NT2/D1 (cell line): ENCODE results near the gene MPG.
"Not testable (repeated sequence)": the region's sequence is repeated elsewhere in the genome, so short reads cannot be mapped to it uniquely, and the experiment has no call there.

ENCODE experiments used
- DNase-seq: peaks from one replicate; pipeline ENCODE4 v3.0.0-alpha.2; 2011; ENCODE audit warnings: low read depth, low spot score
- H3K27me3 ChIP-seq: 2 replicates; pipeline ENCODE4 v1.6.0; 2011; ENCODE audit warnings: mild to moderate bottlenecking; ENCODE audit not compliant: insufficient read length, insufficient read depth
- H3K36me3 ChIP-seq: 2 replicates; pipeline ENCODE4 v1.6.1; 2011; ENCODE audit warnings: mild to moderate bottlenecking, low read length, mixed read lengths; ENCODE audit not compliant: insufficient read depth, insufficient read length
- H3K4me1 ChIP-seq: 2 replicates; pipeline ENCODE4 v1.5.1; 2011; ENCODE audit not compliant: insufficient read depth, insufficient read length
- H3K4me3 ChIP-seq: 2 replicates; pipeline ENCODE4 v1.5.1; 2011; ENCODE audit warnings: low read depth; ENCODE audit not compliant: insufficient read length
- H3K9ac ChIP-seq: 2 replicates; pipeline ENCODE4 v1.6.0; 2011; ENCODE audit warnings: low read depth; ENCODE audit not compliant: insufficient read length
- H3K9me3 ChIP-seq: 2 replicates; pipeline ENCODE4 v1.5.1; 2011; ENCODE audit warnings: mild to moderate bottlenecking, low read length; ENCODE audit not compliant: insufficient read depth
- SUZ12 ChIP-seq: IDR thresholded peaks from 2 replicates; pipeline ENCODE4 v1.6.1; 2011; ENCODE audit not compliant: insufficient read length, insufficient read depth; ENCODE audit errors: extremely low read depth
- YY1 ChIP-seq: IDR thresholded peaks from 2 replicates; pipeline ENCODE4 v1.6.1; 2011; ENCODE audit not compliant: insufficient read length, insufficient read depth
- ZNF274 ChIP-seq: IDR thresholded peaks from 2 replicates; pipeline ENCODE4 v1.6.1; 2011; ENCODE audit warnings: mild to moderate bottlenecking, low read depth, low read length

The MPG gene

DNA sequence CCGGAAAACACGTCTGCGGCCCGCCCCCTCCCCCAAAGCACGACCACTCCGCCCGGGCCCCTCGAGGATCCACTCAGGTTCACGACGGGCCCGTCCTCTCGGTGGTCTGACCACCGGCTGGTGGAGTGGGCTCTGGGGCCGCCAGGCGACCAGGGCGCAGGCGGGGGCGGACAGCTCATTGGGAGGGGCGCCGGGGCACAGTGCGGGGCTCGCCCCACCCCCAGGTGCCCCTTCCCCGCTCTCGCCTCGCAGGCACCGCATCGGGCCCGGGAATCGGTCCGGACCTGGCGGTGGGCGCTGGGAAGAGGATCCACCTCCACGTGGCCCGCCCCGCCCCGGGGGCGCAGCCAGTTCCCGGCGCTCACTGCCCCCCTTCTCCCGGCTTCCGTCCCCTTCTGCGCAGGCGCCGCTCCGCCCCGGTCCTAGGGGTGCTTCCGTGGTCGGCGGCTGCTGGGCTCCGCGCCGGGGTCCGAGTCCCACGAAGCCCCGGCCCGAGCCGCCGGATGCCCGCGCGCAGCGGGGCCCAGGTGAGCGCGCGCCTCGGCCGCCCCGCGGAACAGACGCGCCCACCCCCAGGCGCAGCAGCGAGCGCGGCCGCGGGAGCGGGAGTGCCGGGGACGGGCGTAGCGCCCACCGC, at the start of gene MPG:
Gene MPG, plus strand, starts transcription at position 419 of the 637 bp plus-strand sequence. Its CDS starts 85 bp downstream, at position 504.
- H3K9me3 ChIP-seq: no peaks in the 10 kb centered on the region

DNA sequence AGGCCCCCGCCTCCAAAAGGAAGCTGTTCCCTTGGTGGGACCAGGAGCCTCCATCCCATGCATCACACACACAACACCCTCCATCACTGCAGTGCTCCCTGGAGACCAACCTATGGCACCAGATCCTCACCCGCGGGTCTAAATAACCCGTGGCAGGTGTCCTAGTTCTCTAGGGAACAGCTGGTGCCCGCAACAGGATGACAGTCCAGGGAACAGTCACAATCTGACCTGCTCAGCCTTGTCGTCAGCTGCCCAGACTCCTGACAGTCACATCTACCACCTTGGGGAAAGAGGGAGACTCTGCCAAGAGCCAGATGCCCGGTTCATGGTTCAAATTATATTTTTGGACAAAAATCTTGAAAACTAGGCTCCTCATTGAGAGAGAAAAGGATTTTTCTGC, 47.4 kb upstream of the MPG start:
- not testable (repeated sequence) for DNase-seq, H3K9ac ChIP-seq, H3K4me1 ChIP-seq, H3K4me3 ChIP-seq, H3K27me3 ChIP-seq, H3K9me3 ChIP-seq
- H3K36me3 ChIP-seq: peaks cover 21% of the 10 kb centered on the region

More for the DNA sequence above, at the start of gene MPG:
- H3K36me3 ChIP-seq: peaks cover 32% of the 10 kb centered on the region
- H3K4me1 ChIP-seq: peaks cover 55% of the 10 kb centered on the region
- H3K27me3 ChIP-seq: peaks cover 4% of the 10 kb centered on the region
- peak within 1 kb of the TSS; percentile 85 for H3K4me3 ChIP-seq
- DNase-seq: no peak
- peak within 1 kb of the TSS; percentile 97 for H3K9ac ChIP-seq
- no peak for TF ChIP-seq YY1

GRCh38 chr16:33154-33876, 44.7 kb upstream of the MPG start:
- not testable (repeated sequence) for H3K4me1 ChIP-seq, DNase-seq, H3K27me3 ChIP-seq, H3K9ac ChIP-seq, H3K4me3 ChIP-seq, H3K9me3 ChIP-seq
- H3K36me3 ChIP-seq: peaks cover 40% of the 10 kb centered on the region

DNA sequence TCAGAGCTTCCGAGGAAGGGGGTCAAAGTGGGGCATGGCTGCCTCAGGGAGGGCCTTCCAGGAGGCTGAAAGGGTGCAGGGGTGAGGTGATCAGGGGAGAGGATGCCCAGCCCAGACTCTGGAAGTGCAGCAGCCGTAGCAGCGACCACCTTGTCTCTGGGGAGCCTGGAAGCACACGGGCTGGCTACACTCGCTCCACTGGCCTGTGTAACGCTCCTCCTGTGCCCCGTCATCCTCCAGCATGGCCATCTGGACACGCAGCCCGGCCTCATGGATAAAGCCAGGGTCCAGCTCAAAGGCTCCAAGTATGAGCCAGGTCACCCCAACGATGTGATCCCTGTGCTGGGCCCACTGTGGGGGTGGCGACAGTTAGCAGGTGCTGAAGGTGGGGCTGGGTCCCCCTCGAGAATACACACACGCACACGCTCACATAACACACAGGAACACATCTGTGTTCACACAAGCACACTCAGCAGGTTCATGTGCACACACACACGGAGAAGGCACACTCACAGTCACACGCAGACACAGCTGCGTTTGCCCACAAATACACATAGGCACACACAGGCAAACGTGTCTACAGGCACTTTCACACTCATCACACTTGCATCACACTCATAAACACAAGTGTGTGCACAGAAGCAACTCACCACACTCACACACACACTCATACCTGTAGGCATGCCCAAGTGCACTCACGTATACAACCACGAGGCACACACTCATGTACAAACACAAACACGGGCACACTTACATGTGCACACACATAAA, 44.0 kb upstream of the MPG start:
- H3K9ac ChIP-seq: no peak overlapping the region

GRCh38 chr16:34648-34987, 43.4 kb upstream of the MPG start:
- Histone ChIP-seq H3K9me3 (no peaks in the 10 kb centered on the region), H3K4me1 (peaks cover 11% of the 10 kb centered on the region), H3K27me3 (no peaks in the 10 kb centered on the region), H3K4me3 (no peak overlapping the region), H3K36me3 (peaks cover 53% of the 10 kb centered on the region), H3K9ac (no peak overlapping the region)
- no peak for DNase-seq
- TF ChIP-seq ZNF274 (no peak), YY1 (no peak), SUZ12 (no peak)

More for the DNA sequence above, 44.0 kb upstream of the MPG start:
- H3K4me1 ChIP-seq: peaks cover 8% of the 10 kb centered on the region
- no peaks in the 10 kb centered on the region for H3K27me3 ChIP-seq
- H3K36me3 ChIP-seq: peaks cover 47% of the 10 kb centered on the region
- TF ChIP-seq ZNF274 (no peak), SUZ12 (no peak), YY1 (no peak)
- no peaks in the 10 kb centered on the region for H3K9me3 ChIP-seq
- H3K4me3 ChIP-seq: no peak overlapping the region
- DNase-seq: no peak

DNA sequence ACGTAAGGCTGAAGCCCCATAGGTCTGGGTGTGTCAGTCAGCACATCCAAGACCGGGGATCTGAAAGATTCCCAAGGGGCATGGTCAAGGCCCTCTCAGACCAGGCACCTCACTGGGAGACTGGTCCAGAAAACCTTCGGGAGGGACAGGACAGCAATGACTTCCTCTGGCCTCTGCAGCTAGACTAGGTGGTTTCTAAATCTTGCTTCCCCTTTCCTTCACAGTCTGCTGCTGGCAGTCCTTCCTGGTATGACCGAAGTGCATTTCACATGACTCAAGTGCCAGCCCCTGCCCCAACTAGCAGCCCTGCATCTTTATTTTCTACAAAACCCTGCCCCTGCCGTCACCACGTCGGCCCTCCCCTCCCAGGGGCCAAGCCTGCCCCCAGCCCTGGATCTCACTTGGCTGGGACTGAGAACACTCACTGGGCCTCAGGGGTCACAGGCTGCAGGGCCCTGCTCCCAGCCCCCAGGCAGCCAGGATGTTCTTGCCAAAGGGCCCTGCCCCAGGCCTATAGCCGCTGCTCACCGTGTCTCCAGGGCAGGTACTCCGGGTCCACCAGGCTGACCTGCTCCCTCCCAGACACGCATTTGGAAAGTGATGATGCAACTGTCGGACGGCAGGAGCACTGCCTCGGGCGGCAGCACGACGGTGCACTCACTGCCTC, 42.9 kb upstream of the MPG start:
- Histone ChIP-seq H3K4me3 (no peak overlapping the region), H3K27me3 (no peaks in the 10 kb centered on the region), H3K36me3 (peaks cover 58% of the 10 kb centered on the region), H3K4me1 (peaks cover 11% of the 10 kb centered on the region), H3K9me3 (no peaks in the 10 kb centered on the region), H3K9ac (no peak overlapping the region)
- DNase-seq: no peak
- TF ChIP-seq SUZ12 (no peak), ZNF274 (no peak)

- Histone ChIP-seq H3K9me3 (no peaks in the 10 kb centered on the region), H3K27me3 (no peaks in the 10 kb centered on the region), H3K4me3 (no peak overlapping the region), H3K36me3 (peaks cover 60% of the 10 kb centered on the region), H3K9ac (no peak overlapping the region), H3K4me1 (peaks cover 11% of the 10 kb centered on the region)
- TF ChIP-seq SUZ12 (no peak), ZNF274 (no peak), YY1 (no peak)
- DNase-seq: no peak
Observed at GRCh38 chr16:35678-36305, 42.2 kb upstream of the MPG start.
